MM.1S (cell line): ENCODE results near the gene BTBD9.
A peak's percentile ranks its signal among the peaks of the same experiment; 100 is the strongest.

ENCODE experiments used
- DNase-seq: peaks from one replicate; pipeline ENCODE4 v3.0.0-alpha.2; 2015
- H2AFZ ChIP-seq: fragments of 300-600 bp; sonication (generic); 2 replicates; pipeline ENCODE4 v1.6.0; 2016; ENCODE audit warnings: antibody characterized with exemption, low read length
- H3F3A ChIP-seq: fragments of 300-600 bp; sonication (generic); 2 replicates; pipeline ENCODE4 v1.6.1; 2016; ENCODE audit warnings: mild to moderate bottlenecking, antibody characterized with exemption, low read length, moderate library complexity, mixed read lengths; ENCODE audit not compliant: insufficient read depth
- H3K27ac ChIP-seq: fragments of 300-600 bp; sonication (generic); 2 replicates; pipeline ENCODE4 v1.5.1; 2016; ENCODE audit warnings: mild to moderate bottlenecking, low read length
- H3K27me3 ChIP-seq: fragments of 300-600 bp; sonication (generic); replicated peaks from 2 replicates; pipeline ENCODE4 v1.6.0; 2016; ENCODE audit warnings: low read length; ENCODE audit not compliant: insufficient read depth
- H3K36me3 ChIP-seq: fragments of 300-600 bp; sonication (generic); replicated peaks from 2 replicates; pipeline ENCODE4 v1.6.1; 2016; ENCODE audit warnings: mild to moderate bottlenecking, low read length, mixed read lengths; ENCODE audit not compliant: insufficient read depth
- H3K4me1 ChIP-seq: fragments of 300-600 bp; sonication (generic); 2 replicates; pipeline ENCODE4 v1.6.1; 2016; ENCODE audit warnings: low read length, mixed read lengths
- H3K4me2 ChIP-seq: fragments of 300-600 bp; sonication (generic); 2 replicates; pipeline ENCODE4 v1.6.0; 2016; ENCODE audit warnings: low read depth, low read length
- H3K4me3 ChIP-seq: fragments of 300-600 bp; sonication (generic); 2 replicates; pipeline ENCODE4 v1.5.1; 2016; ENCODE audit warnings: low read length, mixed read lengths
- H3K79me2 ChIP-seq: fragments of 300-600 bp; sonication (generic); 2 replicates; pipeline ENCODE4 v1.6.1; 2016; ENCODE audit warnings: mixed run types, low read length, mixed read lengths
- H3K9ac ChIP-seq: fragments of 300-600 bp; sonication (generic); 2 replicates; pipeline ENCODE4 v1.6.1; 2016; ENCODE audit warnings: low read length, mixed read lengths
- H3K9me2 ChIP-seq: fragments of 300-600 bp; sonication (generic); replicated peaks from 2 replicates; pipeline ENCODE4 v1.6.1; 2016; ENCODE audit warnings: mild to moderate bottlenecking, low read length, mixed read lengths; ENCODE audit not compliant: insufficient read depth
- H3K9me3 ChIP-seq: fragments of 300-600 bp; sonication (generic); replicated peaks from 2 replicates; pipeline ENCODE4 v1.6.1; 2016; ENCODE audit warnings: mild to moderate bottlenecking, low read length, mixed read lengths; ENCODE audit not compliant: insufficient read depth
- H4K20me1 ChIP-seq: fragments of 300-600 bp; sonication (generic); 2 replicates; pipeline ENCODE4 v1.6.1; 2016; ENCODE audit warnings: mild to moderate bottlenecking, low read length, moderate library complexity, mixed read lengths; ENCODE audit not compliant: insufficient read depth
- EZH2 ChIP-seq: fragments of 300-600 bp; sonication (generic); optimal IDR thresholded peaks from 2 replicates; pipeline ENCODE3; 2017; ENCODE audit warnings: low read depth, mild to moderate bottlenecking, antibody characterized with exemption, low read length, mixed read lengths
- EZH2phosphoT487 ChIP-seq: fragments of 300-600 bp; sonication (generic); IDR thresholded peaks from 2 replicates; pipeline ENCODE4 v1.6.1; 2018; ENCODE audit warnings: antibody characterized with exemption, low read length
- TF ChIP-seq, protein P1 (sequence below): fragments of 300-600 bp; sonication (generic); IDR thresholded peaks from 2 replicates; pipeline ENCODE4 v1.5.1; 2016; ENCODE audit warnings: antibody characterized with exemption, low read length, mixed read lengths

BTBD9 gene

DNA sequence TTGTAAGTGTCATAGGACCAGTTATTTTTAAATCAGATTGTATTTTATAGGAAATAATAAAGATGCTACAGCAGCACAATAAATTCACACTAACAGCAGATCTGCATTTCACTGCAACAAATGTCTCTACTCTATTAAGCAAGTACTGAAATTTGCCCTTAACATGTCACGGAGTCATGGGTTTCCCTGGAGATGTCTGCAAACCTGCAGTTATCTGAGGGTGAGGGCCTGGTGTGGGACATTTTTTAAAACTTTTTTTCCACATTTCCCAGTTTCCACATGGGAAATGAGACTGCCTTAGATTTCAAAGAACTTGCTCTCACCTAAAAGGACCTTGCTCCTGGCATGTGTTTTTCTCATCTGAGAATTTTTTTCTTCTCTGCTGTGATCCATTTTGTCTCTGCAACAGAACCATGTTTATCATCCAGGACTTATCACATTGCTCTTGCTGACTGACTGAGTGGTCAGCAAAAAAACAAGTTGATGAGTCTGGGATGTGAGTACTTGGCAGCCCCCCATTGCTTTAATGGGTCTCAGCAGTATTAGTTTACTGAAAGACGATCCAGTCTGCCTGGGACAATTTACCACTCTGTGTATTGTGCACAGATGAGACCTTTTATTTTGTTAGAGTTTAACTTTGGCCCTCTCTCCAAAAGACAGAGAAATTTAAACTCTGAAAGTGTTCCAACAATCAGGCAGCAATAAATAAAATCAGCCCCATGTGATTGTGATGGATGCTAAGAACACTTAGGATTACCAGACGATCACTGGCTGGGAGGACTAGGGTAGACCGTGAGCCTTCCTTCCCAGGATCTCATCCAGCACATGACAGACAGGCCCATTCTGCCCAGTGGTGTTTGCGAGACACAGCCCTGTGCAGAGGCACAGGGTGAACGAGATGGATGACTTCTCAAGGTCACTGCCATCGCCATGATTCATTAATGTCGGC is 268.8 kb downstream of the BTBD9 start:
- H3K4me2 ChIP-seq = no peak overlapping the region
- H3F3A ChIP-seq = no peaks in the 10 kb centered on the region
- no peaks in the 10 kb centered on the region for H3K9me2 ChIP-seq
- H3K9ac ChIP-seq = no peak overlapping the region
- H3K27ac ChIP-seq = no peak overlapping the region
- 0 out of 2 replicates have a peak, but pooled peaks cover 8% of the 10 kb centered on the region for H3K4me1 ChIP-seq
- DNase-seq = no peak
- TF ChIP-seq, protein P1, sequence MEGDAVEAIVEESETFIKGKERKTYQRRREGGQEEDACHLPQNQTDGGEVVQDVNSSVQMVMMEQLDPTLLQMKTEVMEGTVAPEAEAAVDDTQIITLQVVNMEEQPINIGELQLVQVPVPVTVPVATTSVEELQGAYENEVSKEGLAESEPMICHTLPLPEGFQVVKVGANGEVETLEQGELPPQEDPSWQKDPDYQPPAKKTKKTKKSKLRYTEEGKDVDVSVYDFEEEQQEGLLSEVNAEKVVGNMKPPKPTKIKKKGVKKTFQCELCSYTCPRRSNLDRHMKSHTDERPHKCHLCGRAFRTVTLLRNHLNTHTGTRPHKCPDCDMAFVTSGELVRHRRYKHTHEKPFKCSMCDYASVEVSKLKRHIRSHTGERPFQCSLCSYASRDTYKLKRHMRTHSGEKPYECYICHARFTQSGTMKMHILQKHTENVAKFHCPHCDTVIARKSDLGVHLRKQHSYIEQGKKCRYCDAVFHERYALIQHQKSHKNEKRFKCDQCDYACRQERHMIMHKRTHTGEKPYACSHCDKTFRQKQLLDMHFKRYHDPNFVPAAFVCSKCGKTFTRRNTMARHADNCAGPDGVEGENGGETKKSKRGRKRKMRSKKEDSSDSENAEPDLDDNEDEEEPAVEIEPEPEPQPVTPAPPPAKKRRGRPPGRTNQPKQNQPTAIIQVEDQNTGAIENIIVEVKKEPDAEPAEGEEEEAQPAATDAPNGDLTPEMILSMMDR = no peak
- TF ChIP-seq EZH2 = no peak
- TF ChIP-seq EZH2phosphoT487 = no peak
- H2AFZ ChIP-seq = no peak overlapping the region
- no peak overlapping the region for H3K4me3 ChIP-seq
- no peaks in the 10 kb centered on the region for H3K79me2 ChIP-seq
- no peaks in the 10 kb centered on the region for H3K9me3 ChIP-seq
- no peaks in the 10 kb centered on the region for H3K36me3 ChIP-seq
- H3K27me3 ChIP-seq = no peaks in the 10 kb centered on the region
- H4K20me1 ChIP-seq = no peaks in the 10 kb centered on the region

DNA sequence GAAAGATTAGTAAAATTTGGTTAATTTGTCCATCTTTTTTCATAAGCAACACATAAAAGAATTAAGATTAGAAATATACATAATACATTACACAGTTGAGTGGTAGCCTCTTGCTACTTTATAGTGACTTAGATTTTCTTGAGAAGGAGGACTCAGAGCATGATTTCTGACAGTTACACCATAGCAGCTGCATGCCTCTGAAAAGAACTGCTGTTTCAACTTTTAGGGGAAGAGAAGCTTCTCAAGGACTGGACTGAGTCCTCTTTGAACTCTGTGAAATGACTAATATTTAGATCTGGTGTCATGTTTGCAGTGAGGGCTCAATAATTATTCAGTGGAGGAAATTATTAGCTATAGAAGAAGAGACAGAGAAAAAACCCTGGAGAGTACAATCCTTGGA is 272.5 kb downstream of the BTBD9 start:
- H3K4me1 ChIP-seq = 0 out of 2 replicates have a peak, but pooled peaks cover 8% of the 10 kb centered on the region
- no peak for TF ChIP-seq EZH2phosphoT487
- TF ChIP-seq, protein P1 = no peak
- H4K20me1 ChIP-seq = no peaks in the 10 kb centered on the region
- H3K36me3 ChIP-seq = no peaks in the 10 kb centered on the region
- no peak overlapping the region for H3K27ac ChIP-seq
- no peak overlapping the region for H3K4me3 ChIP-seq
- no peak overlapping the region for H3K4me2 ChIP-seq
- H3K9me3 ChIP-seq = no peaks in the 10 kb centered on the region
- H2AFZ ChIP-seq = no peak overlapping the region
- no peaks in the 10 kb centered on the region for H3F3A ChIP-seq
- DNase-seq = no peak
- no peaks in the 10 kb centered on the region for H3K27me3 ChIP-seq
- no peak overlapping the region for H3K9ac ChIP-seq
- no peaks in the 10 kb centered on the region for H3K9me2 ChIP-seq
- no peaks in the 10 kb centered on the region for H3K79me2 ChIP-seq

DNA sequence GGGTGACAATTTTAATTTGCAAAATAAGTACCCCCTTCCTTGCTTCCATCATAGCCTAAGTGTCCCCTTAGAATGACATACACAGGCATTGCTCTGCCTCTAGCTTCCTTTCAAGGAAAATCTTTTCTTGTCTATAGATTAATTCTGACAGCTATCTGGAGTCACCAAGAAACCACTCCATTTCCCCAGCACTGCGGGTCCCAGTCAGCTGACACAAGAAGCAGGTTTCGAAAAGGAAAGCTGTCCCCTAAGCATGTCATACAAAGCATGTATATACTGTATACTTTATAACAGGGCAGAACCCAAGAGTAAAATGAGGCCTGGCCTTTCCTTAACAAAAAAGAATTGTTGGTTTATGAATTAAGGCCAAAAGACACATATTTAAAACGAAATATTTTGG is 273.5 kb downstream of the BTBD9 start:
- Histone ChIP-seq H3K4me2 (0 out of 2 replicates have a peak overlapping the region, but pooled peaks have one; percentile 10), H2AFZ (no peak overlapping the region), H3F3A (no peaks in the 10 kb centered on the region), H3K9ac (no peak overlapping the region), H3K9me3 (no peaks in the 10 kb centered on the region), H3K9me2 (no peaks in the 10 kb centered on the region), H3K4me3 (no peak overlapping the region), H3K27me3 (no peaks in the 10 kb centered on the region), H3K4me1 (0 out of 2 replicates have a peak, but pooled peaks cover 8% of the 10 kb centered on the region), H4K20me1 (no peaks in the 10 kb centered on the region), H3K27ac (no peak overlapping the region), H3K36me3 (no peaks in the 10 kb centered on the region), H3K79me2 (no peaks in the 10 kb centered on the region)
- DNase-seq = no peak
- TF ChIP-seq, protein P1 = no peak
- TF ChIP-seq EZH2 = no peak
- no peak for TF ChIP-seq EZH2phosphoT487
